HFF-Myc (cell line): ENCODE results near the gene VAMP8.

ENCODE experiments used
- DNase-seq: peaks from one replicate; pipeline ENCODE4 v3.0.0-alpha.2; 2011; ENCODE audit warnings: low read depth; ENCODE audit errors: extremely low read depth
- H3K4me3 ChIP-seq: replicated peaks from 2 replicates; pipeline ENCODE4 v1.5.1; 2011; ENCODE audit warnings: low read depth, mild to moderate bottlenecking, control low read depth, low read length
- CTCF ChIP-seq: IDR thresholded peaks from 2 replicates; pipeline ENCODE4 v1.5.1; 2012; ENCODE audit warnings: mild to moderate bottlenecking, low read depth, low read length, control low read depth; ENCODE audit errors: missing control alignments

VAMP8 gene

GRCh38 chr2:85577386-85578242, at the start of gene VAMP8:
TSS of gene VAMP8 (plus strand) at chr2:85577586. CDS start at chr2:85577647, 61 bp downstream.
- TF ChIP-seq CTCF = no peak
- no peak for DNase-seq
- no peak within 1 kb of the TSS for H3K4me3 ChIP-seq

GRCh38 chr2:85527787-85528186, 49.6 kb upstream of the VAMP8 start:
- DNase-seq = no peak

GRCh38 chr2:85528355-85528754, 49.0 kb upstream of the VAMP8 start:
- DNase-seq = no peak
- no peak for TF ChIP-seq CTCF
- no peak overlapping the region for H3K4me3 ChIP-seq

More at GRCh38 chr2:85527787-85528186, 49.6 kb upstream of the VAMP8 start:
- H3K4me3 ChIP-seq = no peak overlapping the region
- TF ChIP-seq CTCF = no peak

GRCh38 chr2:85529809-85530208, 47.6 kb upstream of the VAMP8 start:
- H3K4me3 ChIP-seq = no peak overlapping the region
- no peak for TF ChIP-seq CTCF
- no peak for DNase-seq

GRCh38 chr2:85531589-85531988, 45.8 kb upstream of the VAMP8 start:
- TF ChIP-seq CTCF = no peak
- no peak for DNase-seq
- H3K4me3 ChIP-seq = no peak overlapping the region

- no peak overlapping the region for H3K4me3 ChIP-seq
- no peak for TF ChIP-seq CTCF
- no peak for DNase-seq
Observed at GRCh38 chr2:85534099-85534498, 43.3 kb upstream of the VAMP8 start.
